Measurements from ENCODE around the gene CTNNA1.

The CTNNA1 gene

DNA sequence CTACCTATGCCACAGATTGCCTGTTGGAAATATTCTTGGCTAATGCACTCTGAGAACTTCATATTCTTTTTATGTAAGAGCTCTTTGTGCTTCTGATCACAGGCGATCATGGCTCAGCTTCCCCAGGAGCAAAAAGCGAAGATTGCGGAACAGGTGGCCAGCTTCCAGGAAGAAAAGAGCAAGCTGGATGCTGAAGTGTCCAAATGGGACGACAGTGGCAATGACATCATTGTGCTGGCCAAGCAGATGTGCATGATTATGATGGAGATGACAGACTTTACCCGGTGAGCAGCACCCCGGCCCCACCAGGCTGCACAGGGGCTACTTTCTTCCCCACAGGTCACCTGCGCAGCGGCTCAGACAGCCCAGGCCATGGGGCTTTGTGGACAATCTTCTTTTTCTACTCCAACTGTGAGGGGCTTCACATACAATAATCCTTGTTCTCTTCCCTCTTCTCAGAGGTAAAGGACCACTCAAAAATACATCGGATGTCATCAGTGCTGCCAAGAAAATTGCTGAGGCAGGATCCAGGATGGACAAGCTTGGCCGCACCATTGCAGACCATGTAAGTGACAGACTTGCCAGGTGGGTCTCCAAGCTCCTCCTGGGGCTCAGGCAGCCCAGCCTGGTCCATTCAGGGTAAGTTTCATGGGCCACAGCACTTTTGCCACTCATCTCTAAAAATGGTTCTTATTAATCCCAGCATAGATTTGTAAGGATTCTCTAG is 177.3 kb downstream of the CTNNA1 start:
- DNase-seq (ENCODE audit: low read depth, low spot score): no peak

DNA sequence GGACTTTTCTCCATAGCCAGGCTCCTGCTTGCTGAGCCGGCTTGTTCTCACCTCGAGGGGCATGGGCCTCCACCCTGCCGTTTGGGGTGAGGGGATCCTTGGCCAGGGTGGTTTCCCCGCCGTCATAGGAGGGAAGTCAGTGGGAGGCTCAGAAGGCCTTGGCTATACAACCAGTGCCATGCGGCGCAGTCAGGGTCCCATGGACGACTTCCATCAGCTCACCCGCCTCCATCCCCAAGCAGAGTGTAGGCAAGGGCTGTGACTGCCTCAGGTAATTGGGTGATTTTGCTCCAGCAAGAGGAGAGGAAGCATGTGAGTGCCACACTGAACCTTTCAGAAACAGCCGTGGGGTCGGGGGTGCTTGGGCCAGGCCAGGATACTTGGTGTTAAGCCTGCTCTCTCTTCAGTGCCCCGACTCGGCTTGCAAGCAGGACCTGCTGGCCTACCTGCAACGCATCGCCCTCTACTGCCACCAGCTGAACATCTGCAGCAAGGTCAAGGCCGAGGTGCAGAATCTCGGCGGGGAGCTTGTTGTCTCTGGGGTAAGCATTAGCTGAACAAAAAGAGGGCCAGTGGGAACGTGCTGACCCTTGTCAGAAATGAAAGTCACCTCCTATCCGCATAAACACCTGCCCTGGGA is 179.1 kb downstream of the CTNNA1 start:
- DNase-seq (ENCODE audit: low read depth, low spot score): no peak

DNA sequence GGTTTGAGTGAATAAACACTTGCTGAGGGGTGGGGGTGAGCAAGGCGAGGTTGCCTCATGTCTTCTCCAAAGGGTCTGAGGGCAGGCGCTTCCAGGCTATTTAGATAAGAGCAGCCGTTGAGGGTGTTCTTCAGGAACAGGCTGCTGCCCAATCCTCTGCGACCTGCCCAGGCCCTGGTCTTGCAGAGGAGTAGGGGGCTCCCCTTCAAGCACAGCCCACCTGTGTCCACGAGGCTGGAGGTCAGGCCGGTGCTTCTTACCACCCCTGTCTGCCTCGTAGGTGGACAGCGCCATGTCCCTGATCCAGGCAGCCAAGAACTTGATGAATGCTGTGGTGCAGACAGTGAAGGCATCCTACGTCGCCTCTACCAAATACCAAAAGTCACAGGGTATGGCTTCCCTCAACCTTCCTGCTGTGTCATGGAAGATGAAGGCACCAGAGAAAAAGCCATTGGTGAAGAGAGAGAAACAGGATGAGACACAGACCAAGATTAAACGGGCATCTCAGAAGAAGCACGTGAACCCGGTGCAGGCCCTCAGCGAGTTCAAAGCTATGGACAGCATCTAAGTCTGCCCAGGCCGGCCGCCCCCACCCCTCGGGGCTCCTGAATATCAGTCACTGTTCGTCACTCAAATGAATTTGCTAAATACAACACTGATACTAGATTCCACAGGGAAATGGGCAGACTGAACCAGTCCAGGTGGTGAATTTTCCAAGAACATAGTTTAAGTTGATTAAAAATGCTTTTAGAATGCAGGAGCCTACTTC is 180.5 kb downstream of the CTNNA1 start:
- no peak for DNase-seq (ENCODE audit: low read depth, low spot score)

DNA sequence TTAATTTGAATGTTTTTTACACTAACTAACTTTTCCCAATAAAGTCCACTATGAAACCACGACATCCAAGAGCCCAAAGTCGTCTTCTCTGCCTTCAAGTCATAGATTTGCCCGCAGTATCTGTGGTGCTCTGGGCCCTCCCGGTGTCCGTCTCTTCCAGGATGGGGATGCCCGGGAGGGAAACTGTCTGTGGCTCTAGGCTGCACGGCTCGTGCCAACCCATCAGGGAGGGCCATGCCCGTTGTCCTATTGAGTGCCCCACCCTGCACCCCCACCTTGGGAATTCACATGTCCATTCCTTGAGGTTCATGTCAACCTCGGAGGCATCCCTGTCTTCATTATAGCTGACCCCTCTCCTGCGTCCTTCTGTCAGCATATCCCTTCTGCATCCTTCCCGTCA is 181.7 kb downstream of the CTNNA1 start:
- DNase-seq (ENCODE audit: low read depth, low spot score): no peak

DNA sequence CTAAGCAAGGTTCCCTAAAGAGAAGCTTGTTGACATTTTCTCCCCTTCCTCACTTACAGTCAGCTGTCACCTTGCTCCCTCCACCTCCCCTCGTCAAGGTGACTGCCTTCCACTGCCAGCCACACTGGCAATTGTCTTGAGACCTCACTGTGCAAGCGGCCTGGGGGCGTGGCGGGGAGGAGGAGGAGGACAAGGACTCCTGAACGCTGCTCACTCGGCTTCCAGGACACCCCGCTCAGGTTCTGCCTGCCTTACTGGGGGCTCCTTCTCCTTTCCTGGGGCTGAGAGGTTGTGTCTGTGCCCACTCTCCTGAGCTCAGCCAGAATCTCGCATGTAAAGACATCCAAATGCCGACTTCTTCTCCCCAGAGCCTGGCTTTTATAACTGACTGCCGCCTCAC is 182.2 kb downstream of the CTNNA1 start:
- no peak for DNase-seq (ENCODE audit: low read depth, low spot score)

DNA sequence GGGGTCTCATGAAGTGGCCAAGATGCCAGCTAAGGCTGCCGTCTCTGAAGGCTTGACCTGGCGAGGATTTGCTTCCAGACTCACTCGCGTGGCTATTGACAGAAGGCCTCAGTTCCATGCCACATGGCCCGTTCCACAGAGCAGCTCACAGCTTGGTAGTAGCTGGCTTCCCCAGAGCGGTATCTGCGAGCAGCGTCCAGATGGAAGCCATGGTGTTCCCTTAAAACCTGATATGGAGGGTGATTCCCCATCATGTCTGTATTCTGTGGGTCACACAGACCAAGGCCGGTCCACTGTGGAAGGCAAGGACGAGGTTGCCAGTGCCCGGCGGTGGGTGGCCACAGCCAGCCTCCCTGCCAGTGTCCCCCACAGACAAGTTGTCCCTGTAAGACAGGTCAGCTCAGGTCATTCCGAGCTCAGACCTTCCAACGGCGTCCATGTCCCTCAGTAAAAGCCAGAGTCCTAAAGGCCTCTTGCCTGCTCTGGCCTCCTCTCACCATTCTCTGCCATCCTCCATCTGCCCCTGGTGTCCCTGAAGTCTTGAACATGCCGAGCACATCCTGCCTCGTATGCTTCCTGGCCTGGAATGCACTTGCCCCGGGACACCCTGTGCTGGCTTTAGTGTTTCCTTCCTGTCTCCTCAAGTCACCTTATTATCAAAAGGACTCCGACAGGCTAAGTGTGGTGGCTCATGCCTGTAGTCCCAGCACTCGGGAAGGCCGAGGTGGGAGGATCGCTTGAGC is 183.2 kb downstream of the CTNNA1 start:
- no peak for DNase-seq (ENCODE audit: low read depth, low spot score)

DNA sequence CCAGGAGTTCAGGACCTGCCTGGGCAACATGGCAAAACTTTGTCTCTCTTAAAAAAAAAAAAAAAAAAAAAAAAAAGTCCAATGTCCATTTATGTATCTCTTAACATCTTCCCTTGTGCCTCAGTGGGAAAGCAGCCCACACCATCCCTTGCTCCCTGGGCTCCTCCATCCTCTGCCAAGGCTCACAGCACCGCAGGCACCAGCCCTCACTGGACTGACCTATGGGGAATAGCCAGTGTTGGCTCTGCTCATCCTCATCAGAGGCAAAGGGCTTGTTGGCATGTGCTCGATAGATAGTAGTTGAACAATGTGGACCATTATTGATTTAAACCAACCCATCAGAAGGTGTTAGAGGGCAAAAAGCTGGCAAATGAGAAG is 183.7 kb downstream of the CTNNA1 start:
- no peak for DNase-seq (ENCODE audit: low read depth, low spot score)

DNA sequence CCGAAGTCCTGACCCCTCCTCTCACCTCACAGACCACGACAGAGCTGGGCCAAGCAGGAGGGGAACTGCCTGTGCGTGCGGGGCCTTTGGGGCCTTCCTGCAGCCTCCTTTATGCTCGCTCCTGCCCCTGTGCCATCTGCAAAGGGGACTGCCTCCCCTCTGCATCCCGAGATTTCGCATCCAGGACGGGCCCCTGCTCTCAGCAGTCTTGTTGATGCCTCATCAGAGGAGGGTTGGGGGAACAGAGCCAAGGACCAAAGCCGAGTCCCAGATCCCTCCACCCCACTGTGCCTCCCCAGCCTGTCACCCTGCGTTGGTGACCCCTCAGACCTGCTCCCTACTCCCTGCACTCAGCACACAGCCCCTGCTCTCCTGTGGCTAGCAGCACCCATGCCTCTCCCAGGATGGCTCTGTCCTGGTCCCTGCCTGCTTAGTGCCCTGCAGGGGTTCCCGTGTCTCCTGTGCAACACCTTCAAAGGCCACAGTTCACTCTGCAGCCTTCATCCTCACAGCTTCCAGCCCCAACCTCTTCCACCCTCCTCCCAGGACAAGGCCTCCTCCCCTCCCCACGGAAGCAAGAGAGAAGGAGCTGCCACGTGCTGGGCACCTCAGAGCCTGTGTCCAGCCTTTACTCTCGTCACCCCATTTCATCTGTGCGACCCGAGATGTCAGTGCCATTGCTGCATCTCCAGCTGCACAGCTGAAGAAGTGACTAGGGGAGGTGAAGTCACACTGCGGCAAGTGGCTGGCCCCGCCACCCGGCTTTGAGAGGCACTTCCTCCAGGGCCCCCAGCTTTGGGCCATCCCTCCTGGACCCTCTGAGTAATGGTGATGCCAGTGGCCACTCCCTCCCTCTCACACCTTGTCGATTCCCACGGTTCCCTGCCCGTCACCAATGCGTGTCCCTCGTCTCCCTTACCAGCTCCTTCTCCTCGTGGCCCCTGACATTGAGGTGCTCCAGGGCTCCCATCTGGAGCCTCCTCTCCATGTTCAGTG is 184.5 kb downstream of the CTNNA1 start:
- no peak for DNase-seq (ENCODE audit: low read depth, low spot score)

DNA sequence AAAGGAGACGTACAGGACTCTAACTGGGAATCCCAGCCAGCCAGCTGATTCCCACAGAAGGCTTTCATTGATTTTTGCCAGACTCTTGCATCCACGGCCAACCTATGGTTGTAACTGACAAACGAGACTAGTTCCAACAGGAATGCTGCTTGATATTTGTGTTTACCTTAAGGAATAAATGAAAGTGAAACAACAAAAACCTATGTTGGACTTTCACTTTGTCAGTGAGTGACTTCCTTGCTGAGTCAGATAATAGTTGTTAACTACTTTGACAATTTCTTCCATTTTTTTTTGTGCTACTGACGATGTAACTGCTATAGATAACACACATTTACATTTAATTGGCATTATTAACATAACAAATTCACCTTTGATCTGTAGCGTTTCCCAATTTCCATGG is 185.3 kb downstream of the CTNNA1 start:
- DNase-seq (ENCODE audit: low read depth, low spot score): no peak

DNA sequence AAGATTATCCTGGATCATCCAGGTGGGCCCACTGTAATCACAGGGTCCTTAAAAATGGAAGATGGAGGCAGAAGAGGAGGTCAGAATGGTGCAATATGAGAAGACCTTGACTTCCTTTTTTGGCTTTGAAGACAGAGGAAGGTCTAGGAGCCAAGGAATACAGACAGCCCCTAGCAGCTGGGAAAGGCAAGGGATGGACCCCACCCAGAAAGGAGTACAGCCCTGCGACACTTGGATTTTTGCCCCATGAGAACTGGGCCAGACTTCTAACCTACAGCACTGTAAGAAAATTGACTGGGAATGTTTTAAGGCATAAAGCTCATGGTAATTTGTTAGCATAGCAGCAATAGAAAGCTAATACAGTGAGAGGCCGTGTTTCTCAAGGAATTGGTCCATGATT is 188.8 kb downstream of the CTNNA1 start:
- no peak for DNase-seq (ENCODE audit: low read depth, low spot score)

DNA sequence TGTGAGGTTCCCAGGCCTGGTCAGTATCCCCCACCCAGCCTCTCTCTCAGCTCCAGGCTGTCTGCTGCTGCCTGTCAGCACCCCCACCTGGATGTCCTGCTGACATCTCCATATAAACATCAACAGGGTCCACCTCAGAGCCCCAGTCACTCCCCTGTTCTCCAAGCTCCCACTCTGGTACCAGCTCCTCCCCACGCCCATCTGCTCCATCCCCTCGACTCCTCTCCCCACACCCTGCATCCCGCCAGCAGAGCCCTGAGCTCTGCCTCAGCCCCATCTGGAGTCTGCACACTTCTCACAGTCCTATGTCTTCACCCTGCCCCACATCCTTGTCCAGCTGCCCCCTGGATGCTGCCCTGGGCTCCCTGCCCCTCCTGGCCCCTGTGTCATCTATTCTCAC is 189.6 kb downstream of the CTNNA1 start:
- DNase-seq (ENCODE audit: low read depth, low spot score): no peak

DNA sequence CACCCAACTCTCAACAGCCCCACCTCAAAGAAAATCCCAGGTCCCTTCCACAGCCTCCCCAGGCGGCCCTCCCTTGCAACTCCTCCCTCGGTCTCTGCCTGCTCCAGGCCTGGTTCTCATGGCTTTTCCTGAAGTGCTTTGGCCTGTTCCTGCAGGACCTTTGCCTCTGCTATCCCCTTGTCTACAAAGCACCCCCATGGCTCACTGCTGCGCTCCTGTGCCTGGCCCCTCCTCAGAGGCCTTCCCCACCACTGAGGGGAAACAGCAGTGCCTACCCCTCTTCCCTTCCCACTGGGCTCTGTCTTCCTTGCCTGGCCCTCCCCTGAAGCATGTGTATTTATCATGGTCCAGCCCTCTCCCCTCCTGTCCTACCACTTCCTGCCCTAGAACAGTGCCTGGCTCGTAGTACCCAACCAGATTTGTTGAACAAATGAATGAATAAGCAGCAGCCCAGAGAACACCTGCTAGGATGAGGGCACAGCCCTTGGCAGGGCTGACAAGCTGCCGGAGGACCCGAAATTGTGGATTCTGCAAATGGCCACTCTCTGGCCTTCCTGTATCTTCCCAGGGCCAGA is 190.5 kb downstream of the CTNNA1 start:
- DNase-seq (ENCODE audit: low read depth, low spot score): no peak

DNA sequence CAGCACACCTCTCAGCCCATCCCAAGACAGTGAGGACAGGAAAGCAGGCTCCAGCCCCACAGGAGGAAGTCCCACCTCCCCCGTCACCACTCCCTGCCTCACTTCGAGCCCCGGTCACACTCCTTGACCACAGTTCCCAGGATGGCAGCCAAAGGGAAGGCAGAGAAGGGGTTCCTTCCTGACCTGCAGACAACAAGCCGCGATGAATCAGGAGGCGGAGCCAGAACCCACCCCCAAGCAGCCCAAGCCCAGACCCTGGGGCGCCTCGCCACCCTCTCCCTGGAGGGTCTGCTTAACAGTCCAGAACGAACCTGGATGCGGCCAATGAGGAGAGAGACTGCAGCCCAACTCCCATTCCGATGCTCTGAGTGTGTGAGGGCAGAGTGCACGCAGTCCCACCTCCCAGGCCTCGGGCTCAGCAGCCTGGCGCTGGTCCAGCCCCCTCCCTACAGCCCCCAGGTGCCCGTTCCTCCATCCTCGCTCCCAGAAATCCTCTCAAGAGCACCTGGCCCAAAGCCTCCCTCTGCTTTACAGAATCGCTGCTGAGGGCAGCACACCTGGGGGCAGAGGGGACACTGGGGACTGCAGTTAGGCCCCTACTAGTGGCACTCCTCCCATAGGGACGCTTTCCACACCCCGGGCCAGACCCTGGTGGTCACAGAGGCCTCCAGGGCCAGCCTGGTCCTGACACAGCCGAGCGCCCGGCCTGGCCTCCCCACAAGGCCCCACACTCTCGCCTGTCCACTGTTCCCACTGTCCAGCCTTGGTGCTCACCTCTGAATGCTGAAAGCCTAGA is 191.5 kb downstream of the CTNNA1 start:
- DNase-seq (ENCODE audit: low read depth, low spot score): peak; percentile 73

DNA sequence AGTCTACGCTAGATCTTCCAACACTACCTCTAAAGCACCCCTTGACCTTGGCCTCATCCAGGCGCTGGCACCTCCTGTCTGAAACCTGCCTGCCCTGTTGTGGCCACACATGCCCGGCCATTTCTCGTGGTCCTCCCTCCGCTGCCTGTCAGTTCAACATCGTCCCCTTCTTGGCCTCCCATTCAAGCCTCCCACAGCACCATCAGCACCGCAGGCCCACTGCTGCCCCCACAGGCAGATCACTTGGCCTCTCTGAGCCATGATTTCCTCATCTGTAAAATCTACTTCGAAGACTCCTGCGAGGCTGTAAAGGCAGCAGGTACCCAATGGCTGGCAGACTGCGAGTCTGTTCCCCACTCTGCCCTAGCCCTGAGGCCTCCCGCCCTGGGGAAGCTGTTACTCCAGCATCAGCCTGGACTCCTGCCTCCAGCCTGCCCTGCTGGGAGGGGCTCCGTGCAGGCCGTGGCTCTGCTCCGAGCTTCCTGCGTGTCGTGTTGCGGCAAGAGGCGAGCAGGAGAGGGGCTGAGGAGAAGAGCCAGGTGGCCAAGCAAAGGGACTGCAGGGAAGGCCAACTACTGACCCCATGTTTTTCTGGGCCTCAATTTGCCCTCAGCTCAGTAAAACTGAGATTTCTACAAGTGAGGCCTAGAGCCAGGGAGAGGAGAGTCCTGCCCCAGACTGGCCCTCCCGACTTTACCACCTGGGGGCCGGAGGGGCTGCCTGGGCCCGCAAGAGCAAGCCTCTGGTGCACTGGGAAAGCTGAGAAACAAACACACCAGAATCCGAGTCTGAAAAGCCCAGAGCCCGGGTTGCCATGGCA is 192.4 kb downstream of the CTNNA1 start:
- peak; percentile 82 for DNase-seq (ENCODE audit: low read depth, low spot score)

DNA sequence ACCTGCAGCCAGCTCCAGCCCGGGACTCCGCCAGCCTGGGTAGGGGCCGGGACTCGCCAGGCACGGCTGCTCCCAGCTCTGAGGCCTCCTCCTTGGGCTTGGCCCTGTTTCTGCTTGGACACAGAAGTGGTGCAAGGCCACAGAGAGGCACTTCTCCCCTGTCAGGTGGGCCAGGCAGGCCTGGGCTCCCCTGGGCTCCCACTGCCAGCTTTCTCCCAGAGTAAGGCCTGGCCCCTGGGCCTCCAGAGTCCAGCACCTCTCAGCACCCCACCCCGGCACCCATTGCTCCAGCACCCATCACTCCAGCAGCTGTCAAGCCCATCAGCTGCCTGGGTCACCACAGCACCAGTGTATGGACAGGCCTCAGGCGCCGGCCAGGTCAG is 193.0 kb downstream of the CTNNA1 start:
- no peak for DNase-seq (ENCODE audit: low read depth, low spot score)

DNA sequence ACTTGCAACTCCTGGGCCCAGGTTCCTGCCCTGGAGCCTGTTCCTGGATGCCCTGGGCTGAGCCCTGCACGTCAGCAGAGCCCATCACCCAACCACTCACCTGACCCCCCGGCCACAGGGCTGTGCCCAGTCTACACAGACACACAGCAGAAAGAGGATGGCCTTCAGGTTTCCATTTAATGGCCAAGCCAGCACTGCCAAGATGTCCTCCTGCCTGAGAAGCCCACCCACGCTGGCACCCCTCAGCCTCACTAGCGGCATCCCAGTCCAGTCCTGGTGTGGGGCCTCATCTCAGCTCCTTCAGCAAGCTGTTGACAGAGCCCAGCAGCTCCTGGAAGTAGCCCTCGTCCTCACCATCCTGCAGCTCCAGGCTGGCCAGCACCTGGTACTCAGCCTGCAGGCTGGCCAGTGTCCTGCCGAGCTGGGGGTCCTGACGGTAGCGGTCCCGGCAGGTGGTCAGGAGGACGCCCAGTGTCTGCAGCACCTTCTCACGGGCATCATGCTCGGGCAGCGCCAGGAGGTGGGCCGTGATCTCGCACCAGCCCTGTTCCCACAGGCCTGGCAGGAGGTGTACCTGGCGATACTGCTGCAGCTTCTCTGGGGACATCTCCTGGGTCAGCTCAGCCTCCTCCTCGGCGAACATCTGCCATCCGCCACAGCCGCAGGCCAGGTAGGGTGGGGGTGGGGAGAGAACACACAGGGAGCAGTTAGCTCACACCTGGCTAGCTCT is 193.8 kb downstream of the CTNNA1 start:
- no peak for DNase-seq (ENCODE audit: low read depth, low spot score)

DNA sequence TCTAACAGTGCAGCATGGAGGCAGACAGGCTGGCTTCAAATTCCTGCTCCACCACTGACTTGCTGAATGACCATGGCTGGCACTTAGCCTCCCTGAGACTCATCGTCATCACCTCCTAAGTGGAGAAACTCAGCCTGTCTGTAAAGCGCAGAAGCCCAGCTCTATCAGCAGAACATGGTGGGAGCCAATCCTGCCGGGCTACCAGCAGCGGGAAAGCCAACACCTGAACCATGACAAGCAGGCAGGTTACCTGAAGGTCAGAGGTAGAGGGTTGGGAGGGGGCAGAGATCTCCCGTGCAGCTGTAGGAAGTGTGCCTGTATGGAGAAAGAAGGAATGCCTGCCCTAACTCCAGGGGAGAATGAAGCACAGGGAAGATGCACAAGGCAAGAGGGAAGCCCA is 194.6 kb downstream of the CTNNA1 start:
- DNase-seq (ENCODE audit: low read depth, low spot score): no peak

Data from astrocyte of the hippocampus (primary cell).